ENCODE results near the gene SCLY. TPM values are rescaled to one million over a fixed set of nuclear protein-coding genes. Genes with fewer than 3 reads are reported as not detected.

The SCLY gene
- total RNA-seq, 4 donors from 2014 or later: 9.8 to 17.9 (median 13.9) TPM

DNA sequence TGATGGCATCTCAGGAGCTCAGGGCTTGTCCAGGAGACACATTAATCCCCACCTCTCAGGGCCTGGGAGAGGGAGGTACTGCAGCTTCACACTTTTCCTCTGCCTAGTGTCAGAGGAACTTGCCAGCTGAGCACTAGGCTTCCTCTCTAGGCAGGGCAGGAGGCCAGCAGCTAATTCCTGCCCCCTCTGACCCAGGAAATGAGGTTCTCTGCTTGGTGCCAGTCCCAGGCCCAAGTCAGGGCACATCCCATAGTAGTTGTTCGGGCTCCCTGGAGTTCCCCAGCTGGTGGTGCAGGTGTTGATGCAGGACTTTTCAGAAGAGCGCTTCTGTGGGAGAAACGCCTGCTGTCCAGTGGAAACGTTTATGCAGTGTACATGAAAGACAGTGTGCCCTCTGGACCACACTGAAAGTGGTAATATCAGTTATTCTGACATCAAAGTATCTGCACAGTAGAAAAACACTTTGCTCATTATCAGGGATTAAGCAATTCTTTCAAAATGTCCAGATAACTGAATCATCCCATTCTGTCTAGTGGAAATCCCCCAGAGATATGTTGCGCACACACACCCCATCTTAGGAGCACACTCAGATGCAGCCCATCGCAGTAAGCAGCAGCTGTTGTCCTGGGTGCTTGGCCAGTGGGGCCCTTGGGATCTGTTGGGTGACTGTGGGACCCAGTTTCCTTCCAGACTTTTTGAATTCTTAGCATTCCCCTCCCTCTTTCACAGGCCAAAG is 17.8 kb upstream of the SCLY start:
- Histone ChIP-seq H3K9me3 (no peaks in the 10 kb centered on the region), H3K4me1 (no peaks in the 10 kb centered on the region), H3K27me3 (no peaks in the 10 kb centered on the region), H3K36me3 (peaks cover 16 to 81% (median 75%) of the 10 kb centered on the region in 4 donors), H3K4me3 (no peak overlapping the region), H3K27ac (replicated peaks in 1 of 4) (no peak overlapping the region)
- WGBS: 86% methylated on average over 6 of the region's 6 CpGs
- intact Hi-C loops (cut with DNase I): no loop called here
- TF ChIP-seq POLR2A (IDR thresholded peaks at IDR 0.05; ENCODE audit: low read depth): no peak
- no peak for TF ChIP-seq EP300 (IDR thresholded peaks at IDR 0.05)
- TF ChIP-seq, protein P1, sequence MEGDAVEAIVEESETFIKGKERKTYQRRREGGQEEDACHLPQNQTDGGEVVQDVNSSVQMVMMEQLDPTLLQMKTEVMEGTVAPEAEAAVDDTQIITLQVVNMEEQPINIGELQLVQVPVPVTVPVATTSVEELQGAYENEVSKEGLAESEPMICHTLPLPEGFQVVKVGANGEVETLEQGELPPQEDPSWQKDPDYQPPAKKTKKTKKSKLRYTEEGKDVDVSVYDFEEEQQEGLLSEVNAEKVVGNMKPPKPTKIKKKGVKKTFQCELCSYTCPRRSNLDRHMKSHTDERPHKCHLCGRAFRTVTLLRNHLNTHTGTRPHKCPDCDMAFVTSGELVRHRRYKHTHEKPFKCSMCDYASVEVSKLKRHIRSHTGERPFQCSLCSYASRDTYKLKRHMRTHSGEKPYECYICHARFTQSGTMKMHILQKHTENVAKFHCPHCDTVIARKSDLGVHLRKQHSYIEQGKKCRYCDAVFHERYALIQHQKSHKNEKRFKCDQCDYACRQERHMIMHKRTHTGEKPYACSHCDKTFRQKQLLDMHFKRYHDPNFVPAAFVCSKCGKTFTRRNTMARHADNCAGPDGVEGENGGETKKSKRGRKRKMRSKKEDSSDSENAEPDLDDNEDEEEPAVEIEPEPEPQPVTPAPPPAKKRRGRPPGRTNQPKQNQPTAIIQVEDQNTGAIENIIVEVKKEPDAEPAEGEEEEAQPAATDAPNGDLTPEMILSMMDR (IDR thresholded peaks at IDR 0.05): no peak
- no peak for TF ChIP-seq POLR2AphosphoS5 (IDR thresholded peaks at IDR 0.05)
- no peak for DNase-seq (ENCODE audit: extremely low spot score)

DNA sequence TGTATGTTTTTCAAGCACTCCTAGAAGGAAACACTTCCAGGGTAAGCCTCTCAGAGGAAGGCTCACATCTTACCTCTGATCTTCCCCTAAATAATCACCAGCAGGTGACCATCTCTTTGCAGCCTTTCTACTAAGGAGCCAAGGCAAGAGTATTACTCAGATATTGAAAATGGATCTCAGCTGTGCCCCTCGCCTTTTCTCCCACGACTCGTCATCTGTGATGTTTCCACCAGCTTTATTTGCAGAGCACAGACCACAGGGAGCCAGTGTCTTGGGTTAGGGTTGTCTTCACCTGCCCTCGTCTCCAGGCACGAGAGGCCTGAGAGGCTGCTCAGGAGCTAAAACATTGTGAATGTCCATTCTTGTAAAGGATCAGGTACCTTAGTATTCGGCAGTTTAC is 16.9 kb upstream of the SCLY start:
- TF ChIP-seq EP300 (IDR thresholded peaks at IDR 0.05): no peak
- no peak for TF ChIP-seq POLR2AphosphoS5 (IDR thresholded peaks at IDR 0.05)
- no peak for TF ChIP-seq POLR2A (IDR thresholded peaks at IDR 0.05; ENCODE audit: low read depth)
- TF ChIP-seq, protein P1 (IDR thresholded peaks at IDR 0.05): no peak
- no peak for DNase-seq (ENCODE audit: extremely low spot score)
- Histone ChIP-seq H3K27ac (replicated peaks in 1 of 4) (no peak overlapping the region), H3K27me3 (no peaks in the 10 kb centered on the region), H3K4me1 (no peaks in the 10 kb centered on the region), H3K4me3 (no peak overlapping the region), H3K9me3 (peaks cover 0 to 6% (median 0%) of the 10 kb centered on the region in 4 donors), H3K36me3 (peaks cover 8 to 73% (median 67%) of the 10 kb centered on the region in 4 donors)
- intact Hi-C loops (cut with DNase I): no loop called here
- WGBS: 92% methylated on average over 6 of the region's 6 CpGs

DNA sequence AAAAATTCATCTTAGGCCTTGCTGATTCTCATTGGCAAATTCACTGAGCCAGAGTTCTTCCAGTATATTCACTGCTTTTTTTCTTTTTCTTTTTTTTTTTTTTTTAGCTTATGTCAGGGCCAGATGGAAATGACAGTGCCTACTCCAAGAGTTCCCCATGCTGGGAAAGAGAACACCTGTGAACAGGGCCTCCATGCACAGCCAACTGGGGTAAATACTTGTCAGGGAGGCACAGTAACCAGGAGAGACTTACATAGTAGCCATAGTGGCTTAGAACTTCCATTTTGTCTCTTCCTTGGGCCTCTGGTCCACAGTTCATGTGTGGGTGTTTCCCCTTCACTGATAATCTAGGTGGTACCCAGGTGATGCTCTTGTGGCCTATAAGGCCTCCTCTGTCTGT is 15.2 kb upstream of the SCLY start:
- Histone ChIP-seq H3K9me3 (peaks cover 0 to 6% (median 0%) of the 10 kb centered on the region in 4 donors), H3K27me3 (no peaks in the 10 kb centered on the region), H3K27ac (replicated peaks in 1 of 4) (no peak overlapping the region), H3K4me3 (no peak overlapping the region), H3K4me1 (no peaks in the 10 kb centered on the region), H3K36me3 (peaks cover 4 to 61% (median 51%) of the 10 kb centered on the region in 4 donors)
- intact Hi-C loops (cut with DNase I): no loop called here
- TF ChIP-seq POLR2AphosphoS5 (IDR thresholded peaks at IDR 0.05) (no peak), POLR2A (IDR thresholded peaks at IDR 0.05; ENCODE audit: low read depth) (no peak), EP300 (IDR thresholded peaks at IDR 0.05) (no peak)
- TF ChIP-seq, protein P1 (IDR thresholded peaks at IDR 0.05): no peak
- no peak for DNase-seq (ENCODE audit: extremely low spot score)

DNA sequence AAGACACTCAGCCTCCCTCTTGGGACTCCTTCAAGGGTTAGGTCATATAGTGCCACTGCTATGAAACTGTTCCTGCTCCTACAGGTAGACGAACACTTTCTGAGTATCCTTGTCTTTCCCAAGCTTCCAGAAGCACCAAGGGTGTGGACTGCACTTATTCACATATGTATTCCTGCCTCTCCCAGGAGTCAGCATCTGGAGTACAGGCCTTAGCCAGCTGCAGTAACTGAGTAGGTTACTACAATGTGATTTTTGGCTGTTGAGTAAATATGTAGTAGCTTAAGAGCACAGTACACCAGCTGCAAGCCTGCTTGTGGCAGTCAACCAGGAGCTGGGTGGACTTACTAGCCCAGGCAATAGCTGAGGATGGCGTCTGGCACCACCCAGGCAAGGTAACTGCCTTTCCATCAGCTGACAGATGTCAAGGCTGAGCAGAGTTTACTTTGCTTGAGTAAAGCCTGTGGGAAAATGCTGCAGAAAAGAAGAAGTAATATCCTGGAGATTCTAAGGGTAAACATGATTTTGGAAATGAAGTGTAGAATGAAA is 14.0 kb upstream of the SCLY start:
- WGBS: 100% methylated on average over 2 of the region's 2 CpGs
- TF ChIP-seq, protein P1 (IDR thresholded peaks at IDR 0.05): no peak
- TF ChIP-seq POLR2A (IDR thresholded peaks at IDR 0.05; ENCODE audit: low read depth) (no peak), EP300 (IDR thresholded peaks at IDR 0.05) (no peak), POLR2AphosphoS5 (IDR thresholded peaks at IDR 0.05) (no peak)
- intact Hi-C loops (cut with DNase I): no loop called here

More for the DNA sequence above, 14.0 kb upstream of the SCLY start:
- H3K9me3 ChIP-seq: peaks cover 0 to 6% (median 0%) of the 10 kb centered on the region in 4 donors
- no peak for DNase-seq (ENCODE audit: extremely low spot score)
- H3K36me3 ChIP-seq: peaks cover 0 to 48% (median 39%) of the 10 kb centered on the region in 4 donors
- no peaks in the 10 kb centered on the region for H3K27me3 ChIP-seq
- H3K4me1 ChIP-seq: no peaks in the 10 kb centered on the region
- H3K27ac ChIP-seq (replicated peaks in 1 of 4): no peak overlapping the region
- no peak overlapping the region for H3K4me3 ChIP-seq

All from esophagus muscularis mucosa (tissue), 4 donors.